Body of pancreas (tissue), 4 donors: ENCODE data around the gene AMIGO3. TPM values are rescaled to one million over a fixed set of nuclear protein-coding genes. Genes with fewer than 3 reads are reported as not detected.

ENCODE experiments used
- ATAC-seq: fragments of 150-250 bp; one replicate; pipeline ENCODE4 v1.9.1; 2016
- DNase-seq, 4 donors: peaks; one replicate each; pipeline ENCODE4 v3.0.0-alpha.2; 2019
- H3K27ac ChIP-seq, 4 donors: fragments of 200-600 bp; sonication (generic); 1 replicate in 3 of 4; 2 replicates in 1 of 4; pipeline versions ENCODE4 v1.5.1 to v1.6.1; 2016 to 2019; ENCODE audit warnings: mild to moderate bottlenecking in 1 of 4, mixed read lengths in 1 of 4, moderate library complexity in 1 of 4
- H3K27me3 ChIP-seq, 2 donors: fragments of 200-600 bp; sonication (generic); one replicate each; pipeline ENCODE4 v1.6.0; 2016; ENCODE audit warnings: mild to moderate bottlenecking in 1 of 2
- H3K36me3 ChIP-seq, 2 donors: fragments of 200-600 bp; sonication (generic); replicated peaks in 1 of 2; 2 replicates each; pipeline ENCODE4 v1.5.1; 2016; ENCODE audit warnings: low read depth in 2 of 2; ENCODE audit not compliant: insufficient read depth in 1 of 2
- H3K4me1 ChIP-seq: fragments of 200-600 bp; sonication (generic); one replicate; pipeline ENCODE4 v1.6.0; 2016
- H3K4me3 ChIP-seq, 2 donors: fragments of 200-600 bp; sonication (generic); 1 replicate in 1 of 2; 2 replicates in 1 of 2; pipeline ENCODE4 v1.5.1; 2016 to 2019
- H3K9me3 ChIP-seq, 3 donors: fragments of 200-600 bp; sonication (generic); 1 replicate in 2 of 3; 2 replicates in 1 of 3; pipeline ENCODE4 v1.5.1; 2016
- CTCF ChIP-seq, 7 experiments: fragments of 450-650 bp in 4 of 7; fragments of 200-600 bp in 3 of 7; sonication (generic) in 3 of 7; IDR thresholded peaks; one replicate each; pipeline ENCODE4 v1.5.1; 2016 to 2019; ENCODE audit warnings: antibody characterized with exemption in 7 of 7
- POLR2A ChIP-seq, 3 donors: fragments of 450-650 bp; IDR thresholded peaks; one replicate each; pipeline ENCODE4 v1.6.1; 2016; ENCODE audit warnings: antibody characterized with exemption in 3 of 3, mild to moderate bottlenecking in 2 of 3
- WGBS, 2 donors: methylation state at CpG; one replicate each; pipeline ENCODE4 v1.1.5; 2017; 5-methylcytosine and 5-hydroxymethylcytosine counted together
- intact Hi-C: fragments of 100-400 bp; cut with DNase I; formaldehyde crosslinking; loops from one replicate; pipeline ENCODE4 v1.15.1; 2023
- total RNA-seq, 2 donors: library from RNA; depleted of rRNA; stranded (reverse); fragments of >200 nt; gene quantifications; one replicate each; pipeline ENCODE4 v1.1.0, GENCODE V29; 2016

AMIGO3 gene
- total RNA-seq, 2 donors from 2014 or later = 2.0 to 2.1 TPM

GRCh38 chr3:49713336-49714105 is 6.0 kb downstream of the AMIGO3 start:
- H3K4me3 ChIP-seq = no peak overlapping the region
- 93 to 94% methylated on average over 6 to 23 of the region's 25 CpGs for WGBS, 2 donors
- H3K9me3 ChIP-seq = no peaks in the 10 kb centered on the region
- H3K27ac ChIP-seq = no peak overlapping the region
- TF ChIP-seq CTCF (IDR thresholded peaks at IDR 0.05) (no peak), POLR2A (IDR thresholded peaks at IDR 0.05) (no peak)
- DNase-seq (peak in 1 of 4 donors; percentile 11), ATAC-seq (no peak)
- peaks cover 2% of the 10 kb centered on the region for H3K4me1 ChIP-seq
- H3K27me3 ChIP-seq = no peaks in the 10 kb centered on the region
- intact Hi-C loops = no loop called here
- H3K36me3 ChIP-seq = no peaks in the 10 kb centered on the region

- Histone ChIP-seq H3K4me3 (no peak overlapping the region), H3K4me1 (no peaks in the 10 kb centered on the region), H3K27me3 (no peaks in the 10 kb centered on the region), H3K9me3 (no peaks in the 10 kb centered on the region), H3K27ac (no peak overlapping the region), H3K36me3 (no peaks in the 10 kb centered on the region)
- ATAC-seq = no peak
- no peak for TF ChIP-seq CTCF (IDR thresholded peaks at IDR 0.05)
- no peak for TF ChIP-seq POLR2A (IDR thresholded peaks at IDR 0.05)
- 66 to 67% methylated on average over 4 to 7 of the region's 7 CpGs for WGBS, 2 donors
- intact Hi-C loops = no loop called here
- no peak for DNase-seq
These were observed 6.7 kb downstream of the AMIGO3 start for GRCh38 chr3:49712631-49713317.

- DNase-seq = no peak
- TF ChIP-seq POLR2A (IDR thresholded peaks at IDR 0.05) (no peak), CTCF (IDR thresholded peaks at IDR 0.05) (no peak)
- Histone ChIP-seq H3K9me3 (no peaks in the 10 kb centered on the region), H3K36me3 (no peaks in the 10 kb centered on the region), H3K4me1 (no peaks in the 10 kb centered on the region), H3K27me3 (no peaks in the 10 kb centered on the region), H3K27ac (no peak overlapping the region), H3K4me3 (no peak overlapping the region)
- no peak for ATAC-seq
- intact Hi-C loops = no loop called here
- WGBS, 2 donors = 89% methylated on average over 8 to 11 of the region's 11 CpGs
These were observed 7.3 kb downstream of the AMIGO3 start for GRCh38 chr3:49712166-49712565.

GRCh38 chr3:49711489-49711888 is 8.0 kb downstream of the AMIGO3 start:
- Histone ChIP-seq H3K27ac (no peak overlapping the region), H3K36me3 (no peaks in the 10 kb centered on the region), H3K9me3 (no peaks in the 10 kb centered on the region), H3K27me3 (no peaks in the 10 kb centered on the region), H3K4me1 (no peaks in the 10 kb centered on the region), H3K4me3 (no peak overlapping the region)
- TF ChIP-seq CTCF (IDR thresholded peaks at IDR 0.05) = no peak
- TF ChIP-seq POLR2A (IDR thresholded peaks at IDR 0.05) = no peak
- 91 to 94% methylated on average over 4 to 5 of the region's 5 CpGs for WGBS, 2 donors
- DNase-seq = no peak
- no peak for ATAC-seq
- intact Hi-C loops = no loop called here
